GM12878 (cell line): ENCODE results near the gene KIF6. TPM values are rescaled to one million over a fixed set of nuclear protein-coding genes. Genes with fewer than 3 reads are reported as not detected.

Source experiments
- ATAC-seq: fragments of 200-7000 bp; cut with Tn5 transposase; 3 replicates; pipeline ENCODE4 v1.9.1; 2020; ENCODE audit warnings: mild to moderate bottlenecking, moderate library complexity
- BruUV-seq: library from RNA; stranded (reverse); fragments of 400-500 nt; replicated peaks from 2 replicates; lab custom pipeline; 2021; lab: Mats Ljungman, UMichigan
- CTCF ChIA-PET: fragments of 300-600 bp; sonication (Branson Sonifier 250); formaldehyde crosslinking; extraction: SDS; loops from one replicate; lab custom pipeline; 2021; ENCODE audit warnings: inconsistent platforms; lab: Yijun Ruan, JAX
- POLR2A ChIA-PET: fragments of 350-600 bp; formaldehyde crosslinking; extraction: SDS; loops from one replicate; lab custom pipeline; 2021; ENCODE audit warnings: inconsistent platforms; lab: Charles Lee
- RAD21 ChIA-PET: fragments of 300-600 bp; sonication (Branson Sonifier 250); formaldehyde crosslinking; loops from one replicate; lab custom pipeline; 2023; ENCODE audit warnings: antibody characterized with exemption; ENCODE audit not compliant: unreplicated experiment; lab: Charles Lee
- SMC1A ChIA-PET: fragments of 300-600 bp; sonication (Branson Sonifier 250); formaldehyde crosslinking; loops from one replicate; lab custom pipeline; 2023; ENCODE audit not compliant: unreplicated experiment, uncharacterized antibody; lab: Charles Lee
- DNase-seq: peaks from one replicate; pipeline ENCODE4 v3.0.0-alpha.2; 2011; ENCODE audit warnings: low read depth, low spot score
- FAIRE-seq: peaks from 3 replicates; lab custom pipeline; 2011; peaks lifted over from hg19 to GRCh38; lab: Jason Lieb, UNC
- H2AFZ ChIP-seq: 2 replicates; pipeline ENCODE4 v1.6.0; 2011; ENCODE audit warnings: low read depth, low read length, control low read depth; ENCODE audit not compliant: control insufficient read depth
- H3K27ac ChIP-seq: 2 replicates; pipeline ENCODE4 v1.5.1; 2011; ENCODE audit warnings: control low read depth; ENCODE audit not compliant: control insufficient read depth, insufficient read depth
- H3K27me3 ChIP-seq, 2 experiments: replicated peaks in 1 of 2; 2 replicates each; pipeline versions ENCODE4 v1.6.0 to v1.6.1; 2011; ENCODE audit warnings: low read length in 1 of 2; ENCODE audit not compliant: control insufficient read depth in 2 of 2, insufficient read depth in 2 of 2
- H3K36me3 ChIP-seq, 2 experiments: 2 replicates each; pipeline ENCODE4 v1.5.1; 2011; ENCODE audit warnings: low read length in 1 of 2; ENCODE audit not compliant: control insufficient read depth in 2 of 2, insufficient read depth in 2 of 2
- H3K4me1 ChIP-seq: 2 replicates; pipeline ENCODE4 v1.6.1; 2011; ENCODE audit warnings: mild to moderate bottlenecking, low read length, moderate library complexity, mixed read lengths; ENCODE audit not compliant: control insufficient read depth, insufficient read depth
- H3K4me2 ChIP-seq: 2 replicates; pipeline ENCODE4 v1.6.0; 2011; ENCODE audit warnings: control low read depth; ENCODE audit not compliant: control insufficient read depth, insufficient read depth
- H3K4me3 ChIP-seq: fragments of 200-600 bp; sonication (generic); 2 replicates; pipeline ENCODE4 v1.5.1; 2016
- H3K79me2 ChIP-seq: 2 replicates; pipeline ENCODE4 v1.6.0; 2011; ENCODE audit warnings: low read length; ENCODE audit not compliant: control insufficient read depth, insufficient read depth
- H3K9ac ChIP-seq: 2 replicates; pipeline ENCODE4 v1.8.0; 2011; ENCODE audit warnings: low read length, control low read depth, mixed read lengths; ENCODE audit not compliant: control insufficient read depth, insufficient read depth
- H3K9me3 ChIP-seq: replicated peaks from 3 replicates; pipeline ENCODE4 v1.5.1; 2011; ENCODE audit warnings: mild to moderate bottlenecking, low read length; ENCODE audit not compliant: control insufficient read depth, insufficient read depth
- H4K20me1 ChIP-seq: 2 replicates; pipeline ENCODE4 v1.6.0; 2011; ENCODE audit not compliant: control insufficient read depth, insufficient read depth
- CTCF ChIP-seq, 3 experiments: IDR thresholded peaks in 2 of 3; conservative IDR thresholded peaks in 1 of 3; 2 replicates each; pipeline ENCODE4 v1.5.1; 2011; ENCODE audit warnings: low read depth in 3 of 3, low read length in 3 of 3, mild to moderate bottlenecking in 3 of 3, control low read depth in 2 of 3, moderate library complexity in 2 of 3, inconsistent platforms in 1 of 3, mixed read lengths in 1 of 3; ENCODE audit not compliant: control insufficient read depth in 2 of 3, insufficient read depth in 1 of 3; ENCODE audit errors: extremely low read depth in 1 of 3
- RAD51 ChIP-seq: fragments of 450-650 bp; IDR thresholded peaks from 2 replicates; pipeline ENCODE4 v1.6.1; 2016; ENCODE audit warnings: moderate library complexity, mild to moderate bottlenecking, inconsistent platforms
- SUPT20H ChIP-seq: IDR thresholded peaks from 2 replicates; pipeline ENCODE4 v1.6.1; 2011; ENCODE audit warnings: low read depth, mild to moderate bottlenecking, low read length, moderate library complexity, borderline replicate concordance; ENCODE audit not compliant: control insufficient read depth
- WGBS: methylation state at CpG from one replicate; pipeline ENCODE4 v1.1.6; 2016; ENCODE audit warnings: low lambda C conversion rate; ENCODE audit not compliant: insufficient replicate concordance, insufficient coverage; ENCODE audit errors: missing lambda C conversion rate; 5-methylcytosine and 5-hydroxymethylcytosine counted together
- in situ Hi-C: fragments of 300-500 bp; cut with MboI; formaldehyde crosslinking; loops from 9 replicates; pipeline ENCODE4 v1.14.3; 2018; ENCODE audit warnings: mixed read lengths
- intact Hi-C: fragments of 100-400 bp; cut with micrococcal nuclease; formaldehyde crosslinking; loops from one replicate; pipeline ENCODE4 v1.14.2; 2022; ENCODE audit not compliant: unreplicated experiment
- polyA plus RNA-seq, 11 experiments: library from polyadenylated mRNA; depleted of rRNA in 4 of 11; unstranded in 6 of 11; stranded (reverse) in 5 of 11; fragments of >200 nt; fragmentation: Nextera tagmentation in 4 of 11; fragmentation: Illumina TruSeq in 1 of 11; extraction: Ambion mirVana in 4 of 11; extraction: Trizol in 1 of 11; gene quantifications; 1 replicate in 1 of 11; 2 replicates in 10 of 11; pipeline versions ENCODE4 v1.2.1 to v1.2.3, GENCODE V29; 2011 to 2016; ENCODE audit warnings: inconsistent platforms in 2 of 11, missing spikeins in 2 of 11, low read depth in 1 of 11
- total RNA-seq, 4 experiments: library from RNA; depleted of rRNA in 3 of 4; stranded (reverse); fragments of >200 nt in 3 of 4; fragmentation: Illumina TruSeq in 1 of 4; extraction: Trizol in 1 of 4; gene quantifications; 2 replicates each; pipeline versions ENCODE4 v1.2.1 to v1.2.3, GENCODE V29; 2013 to 2021

KIF6 gene
- total and polyA plus RNA-seq, 10 of the 15 experiments (the other 5 are each of a cell fraction or from before 2014, with no cell fraction given) = 0.09 to 1.0 (median 0.28) TPM

GRCh38 chr6:39302011-39302410 is 423.2 kb downstream of the KIF6 start:
- 45% methylated on average over 2 of the region's 2 CpGs for WGBS
- no peak overlapping the region for H2AFZ ChIP-seq
- H3K4me2 ChIP-seq = no peak overlapping the region
- H3K27ac ChIP-seq = no peak overlapping the region
- H4K20me1 ChIP-seq = no peaks in the 10 kb centered on the region
- H3K4me1 ChIP-seq = 0 out of 2 replicates have a peak, but pooled peaks cover 2% of the 10 kb centered on the region
- no peak for DNase-seq
- no peak for TF ChIP-seq RAD51
- in situ Hi-C loops = loop anchor here (5.0 kb wide), 3 partner anchors 135 to 430 kb away; no protein-coding TSS in a partner anchor
- peaks cover 0 to 3% of the 10 kb centered on the region in 2 experiments; a peak in 3 of 4 replicates for H3K27me3 ChIP-seq
- no peak overlapping the region for H3K9ac ChIP-seq
- FAIRE-seq = no peak
- BruUV-seq = no TSS peak
- H3K79me2 ChIP-seq = no peaks in the 10 kb centered on the region
- ChIA-PET RAD21 (interaction anchor here (1.0 to 5.0 kb wide), 7 partner anchors 83 to 329 kb away, joined by 3 to 71 read pairs (median 7); no protein-coding TSS in a partner anchor), POLR2A (no interaction called here), CTCF (interaction anchor here (0.6 to 7.5 kb wide), 24 partner anchors 25 to 1758 kb away, joined by 3 to 167 read pairs (median 6); partner anchors contain the start of gene SAYSD1), SMC1A (interaction anchor here (0.9 to 7.4 kb wide), 8 partner anchors 71 to 305 kb away, joined by 3 to 83 read pairs (median 5); no protein-coding TSS in a partner anchor)
- intact Hi-C loops = loop anchor here (2.0 to 5.0 kb wide), 3 partner anchors 111 to 430 kb away; no protein-coding TSS in a partner anchor
- H3K36me3 ChIP-seq = no peaks in the 10 kb centered on the region
- no peaks in the 10 kb centered on the region for H3K9me3 ChIP-seq
- no peak overlapping the region for H3K4me3 ChIP-seq
- no peak for ATAC-seq

GRCh38 chr6:39301606-39302005 is 423.6 kb downstream of the KIF6 start:
- in situ Hi-C loops = loop anchor here (5.0 kb wide), 3 partner anchors 134 to 429 kb away; no protein-coding TSS in a partner anchor
- Histone ChIP-seq H3K79me2 (no peaks in the 10 kb centered on the region), H2AFZ (no peak overlapping the region), H3K4me3 (no peak overlapping the region), H4K20me1 (no peaks in the 10 kb centered on the region), H3K36me3 (no peaks in the 10 kb centered on the region), H3K27me3 (peaks cover 0 to 3% of the 10 kb centered on the region in 2 experiments; a peak in 3 of 4 replicates), H3K4me2 (no peak overlapping the region), H3K9ac (no peak overlapping the region), H3K9me3 (no peaks in the 10 kb centered on the region), H3K27ac (no peak overlapping the region), H3K4me1 (0 out of 2 replicates have a peak, but pooled peaks cover 2% of the 10 kb centered on the region)
- no peak for FAIRE-seq
- 18% methylated on average over 7 of the region's 7 CpGs for WGBS
- intact Hi-C loops = loop anchor here (2.0 to 5.0 kb wide), 3 partner anchors 111 to 429 kb away; no protein-coding TSS in a partner anchor
- ChIA-PET SMC1A (interaction anchor here (0.9 to 7.4 kb wide), 4 partner anchors 112 to 304 kb away, joined by 3 to 83 read pairs (median 7); no protein-coding TSS in a partner anchor), CTCF (interaction anchor here (0.7 to 7.5 kb wide), 10 partner anchors 9 to 429 kb away, joined by 3 to 167 read pairs (median 6); no protein-coding TSS in a partner anchor), RAD21 (interaction anchor here (1.0 to 5.0 kb wide), 2 partner anchors 111 to 135 kb away, joined by 3 to 71 read pairs; no protein-coding TSS in a partner anchor), POLR2A (interaction anchor here (1.2 kb wide), 1 partner anchor 104 kb away, joined by 3 read pairs; no protein-coding TSS in a partner anchor)
- DNase-seq = no peak
- TF ChIP-seq SUPT20H = no peak
- peak; percentile 24 to 39 (median 37); a peak in 3 of 6 replicates for TF ChIP-seq CTCF (IDR thresholded peaks at IDR 0.05 in 2 of 3, conservative IDR thresholded peaks at IDR 0.05 in 1 of 3; ENCODE audit: control insufficient read depth in 2 of 3, extremely low read depth in 1 of 3, insufficient read depth in 1 of 3, low read depth in 3 of 3, low read length in 3 of 3)
- BruUV-seq = no TSS peak
- peak; percentile 77 for ATAC-seq
